Smooth muscle cell of the coronary artery (primary cell): ENCODE results near the gene FYB1. TPM values are rescaled to one million over a fixed set of nuclear protein-coding genes. Genes with fewer than 3 reads are reported as not detected.

ENCODE experiments used
- total RNA-seq: library from RNA; depleted of rRNA; stranded (reverse); fragments of >200 nt; gene quantifications from 2 replicates; pipeline ENCODE4 v1.2.3, GENCODE V29; 2014; ENCODE audit warnings: low replicate concordance

The FYB1 gene, protein sequence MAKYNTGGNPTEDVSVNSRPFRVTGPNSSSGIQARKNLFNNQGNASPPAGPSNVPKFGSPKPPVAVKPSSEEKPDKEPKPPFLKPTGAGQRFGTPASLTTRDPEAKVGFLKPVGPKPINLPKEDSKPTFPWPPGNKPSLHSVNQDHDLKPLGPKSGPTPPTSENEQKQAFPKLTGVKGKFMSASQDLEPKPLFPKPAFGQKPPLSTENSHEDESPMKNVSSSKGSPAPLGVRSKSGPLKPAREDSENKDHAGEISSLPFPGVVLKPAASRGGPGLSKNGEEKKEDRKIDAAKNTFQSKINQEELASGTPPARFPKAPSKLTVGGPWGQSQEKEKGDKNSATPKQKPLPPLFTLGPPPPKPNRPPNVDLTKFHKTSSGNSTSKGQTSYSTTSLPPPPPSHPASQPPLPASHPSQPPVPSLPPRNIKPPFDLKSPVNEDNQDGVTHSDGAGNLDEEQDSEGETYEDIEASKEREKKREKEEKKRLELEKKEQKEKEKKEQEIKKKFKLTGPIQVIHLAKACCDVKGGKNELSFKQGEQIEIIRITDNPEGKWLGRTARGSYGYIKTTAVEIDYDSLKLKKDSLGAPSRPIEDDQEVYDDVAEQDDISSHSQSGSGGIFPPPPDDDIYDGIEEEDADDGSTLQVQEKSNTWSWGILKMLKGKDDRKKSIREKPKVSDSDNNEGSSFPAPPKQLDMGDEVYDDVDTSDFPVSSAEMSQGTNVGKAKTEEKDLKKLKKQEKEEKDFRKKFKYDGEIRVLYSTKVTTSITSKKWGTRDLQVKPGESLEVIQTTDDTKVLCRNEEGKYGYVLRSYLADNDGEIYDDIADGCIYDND
- total RNA-seq, result not detected in 2 replicates

DNA sequence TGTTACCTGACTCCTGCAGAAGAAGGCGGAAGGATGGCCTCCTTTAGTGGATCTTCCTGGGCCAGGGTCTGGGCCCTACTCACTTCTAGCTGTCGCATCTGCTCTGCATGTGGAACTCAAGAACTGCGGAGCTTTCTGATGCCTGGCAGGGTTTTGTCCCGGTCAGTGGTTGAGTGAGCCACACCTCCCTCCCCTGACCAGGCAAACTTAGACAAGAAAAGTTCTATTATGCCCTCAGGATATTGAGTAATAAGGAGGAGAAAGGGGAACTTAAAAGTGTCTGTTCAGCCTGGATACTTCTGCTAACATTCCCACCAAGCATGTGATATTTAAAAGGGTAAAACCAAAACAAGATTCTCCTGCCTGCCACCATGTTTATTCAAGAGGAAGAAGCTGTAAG, at the start of gene FYB1:
Gene FYB1, minus strand, starts transcription at position 127 of the 400 bp plus-strand sequence. CDS start 16,603 bp downstream, outside the sequence.

DNA sequence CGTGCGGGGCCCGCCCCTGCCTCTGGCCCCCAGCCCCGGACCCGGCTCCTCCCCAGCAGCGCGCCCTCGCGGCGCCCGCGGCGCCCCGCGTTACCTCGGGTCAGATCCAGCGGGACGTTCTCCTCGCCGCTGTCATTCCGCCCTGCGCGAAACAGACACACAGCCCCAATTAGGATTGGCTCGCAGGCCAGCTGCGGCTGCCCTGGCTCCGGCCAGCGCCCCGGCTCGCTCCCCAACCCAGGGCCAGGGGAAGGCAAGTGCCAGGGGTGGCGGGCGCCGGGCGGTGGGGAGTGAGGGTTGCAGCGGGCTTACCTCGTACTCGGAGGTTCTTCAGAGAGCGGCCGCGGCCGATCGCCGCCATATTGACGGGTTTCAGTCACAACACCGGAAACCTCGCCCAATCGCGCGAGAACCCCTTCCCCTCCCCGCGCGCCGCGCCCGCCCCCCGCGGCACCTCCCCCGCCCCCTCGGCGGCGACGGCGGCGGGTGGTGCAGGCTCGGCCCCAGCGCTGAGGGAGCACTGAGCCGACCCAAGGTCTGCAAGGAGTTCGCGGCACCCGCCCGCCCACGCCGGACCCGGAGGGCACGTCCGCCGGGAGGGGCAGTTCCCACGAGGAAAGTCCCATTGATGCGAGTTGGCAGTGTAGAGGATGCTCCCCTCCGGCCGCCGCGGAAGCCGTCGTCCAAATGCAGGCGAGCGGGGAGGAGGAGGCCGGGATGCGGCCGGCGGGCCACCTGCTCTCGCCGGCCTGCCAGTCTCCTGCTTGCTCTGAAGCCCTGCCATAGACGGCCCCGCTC, 145.1 kb downstream of the FYB1 start, which contains the start of gene RICTOR:
Gene RICTOR, minus strand, starts transcription at position 383 of the 798 bp plus-strand sequence. Its CDS starts 22 bp downstream, at position 361.

Other genes with a start within 250 kb of the FYB1 start
- gene RICTOR, start 145.2 kb downstream of the FYB1 start, total RNA-seq, result 15.1 and 16.8 TPM in 2 replicates
- 1.4 TPM in 1 of 2 replicates, not detected in the other for gene C9, start 144.9 kb upstream of the FYB1 start, total RNA-seq
- 39.8 and 175 TPM in 2 replicates for gene DAB2, start 205.4 kb upstream of the FYB1 start, total RNA-seq